GM23338 (cell line): ENCODE data around the gene LCP2. TPM values are rescaled to one million over a fixed set of nuclear protein-coding genes. Genes with fewer than 3 reads are reported as not detected.

Experiments used
- ATAC-seq: fragments of 200-7000 bp; cut with Tn5 transposase; 3 replicates; pipeline ENCODE4 v1.9.1; 2020
- DNase-seq: peaks from one replicate; pipeline ENCODE4 v3.0.0-alpha.2; 2015; ENCODE audit warnings: low spot score
- H2AFZ ChIP-seq: fragments of 200-600 bp; sonication (generic); 2 replicates; pipeline ENCODE4 v1.8.0; 2016; ENCODE audit warnings: antibody characterized with exemption, mild to moderate bottlenecking, moderate library complexity
- H3F3A ChIP-seq: fragments of 200-600 bp; sonication (generic); replicated peaks from 2 replicates; pipeline ENCODE4 v1.8.0; 2017; ENCODE audit warnings: antibody characterized with exemption, mixed run types, low read depth
- H3K27ac ChIP-seq: fragments of 200-600 bp; sonication (generic); 2 replicates; pipeline ENCODE4 v1.6.1; 2016; ENCODE audit warnings: low read depth
- H3K27me3 ChIP-seq: fragments of 200-600 bp; sonication (generic); 2 replicates; pipeline ENCODE4 v1.8.0; 2016; ENCODE audit warnings: mild to moderate bottlenecking, mixed run types, moderate library complexity; ENCODE audit not compliant: insufficient read depth
- H3K36me3 ChIP-seq: fragments of 200-600 bp; sonication (generic); 2 replicates; pipeline ENCODE4 v1.8.0; 2016; ENCODE audit warnings: mild to moderate bottlenecking; ENCODE audit not compliant: insufficient read depth
- H3K4me1 ChIP-seq: fragments of 200-600 bp; sonication (generic); 2 replicates; pipeline ENCODE4 v1.8.0; 2016; ENCODE audit warnings: mild to moderate bottlenecking, moderate library complexity; ENCODE audit not compliant: insufficient read depth
- H3K4me2 ChIP-seq: fragments of 200-600 bp; sonication (generic); 2 replicates; pipeline ENCODE4 v1.7.1; 2017; ENCODE audit warnings: mixed run types
- H3K4me3 ChIP-seq: fragments of 200-600 bp; sonication (generic); 2 replicates; pipeline ENCODE4 v1.6.1; 2016; ENCODE audit warnings: mixed run types
- H3K79me2 ChIP-seq: fragments of 200-600 bp; sonication (generic); replicated peaks from 2 replicates; pipeline ENCODE4 v1.8.0; 2017; ENCODE audit warnings: mild to moderate bottlenecking; ENCODE audit not compliant: insufficient read depth
- H3K9me2 ChIP-seq: fragments of 200-600 bp; sonication (generic); 2 replicates; pipeline ENCODE4 v1.8.0; 2017; ENCODE audit not compliant: insufficient read depth
- H4K20me1 ChIP-seq: fragments of 200-600 bp; sonication (generic); replicated peaks from 2 replicates; pipeline ENCODE4 v1.8.0; 2017; ENCODE audit warnings: mild to moderate bottlenecking; ENCODE audit not compliant: insufficient read depth
- H3K27ac Mint-ChIP-seq: 2 replicates; pipeline ENCODE4 v1.8.0; 2020; ENCODE audit warnings: inconsistent platforms, mild to moderate bottlenecking, moderate library complexity, mixed read lengths
- H3K27me3 Mint-ChIP-seq: 3 replicates; pipeline ENCODE4 v1.8.0; 2022; ENCODE audit warnings: low read depth, mild to moderate bottlenecking, moderate library complexity, mixed read lengths, inconsistent platforms; ENCODE audit not compliant: insufficient read depth, poor library complexity
- H3K36me3 Mint-ChIP-seq: 3 replicates; pipeline ENCODE4 v1.8.0; 2021; ENCODE audit warnings: low read depth, mild to moderate bottlenecking, inconsistent platforms, moderate library complexity, mixed read lengths
- H3K4me1 Mint-ChIP-seq: 3 replicates; pipeline ENCODE4 v1.8.0; 2020; ENCODE audit warnings: mild to moderate bottlenecking, inconsistent platforms, mixed read lengths
- H3K4me3 Mint-ChIP-seq: 3 replicates; pipeline ENCODE4 v1.8.0; 2021; ENCODE audit warnings: moderate library complexity, mild to moderate bottlenecking, inconsistent platforms, mixed read lengths
- H3K9me3 Mint-ChIP-seq: 3 replicates; pipeline ENCODE4 v1.8.0; 2020; ENCODE audit warnings: moderate library complexity, mild to moderate bottlenecking, inconsistent platforms, mixed read lengths
- CREB1 ChIP-seq: fragments of 250-450 bp; sonication (Bioruptor Pico); IDR thresholded peaks from 2 replicates; pipeline ENCODE4 v1.5.0; 2020; ENCODE audit warnings: low read depth, mild to moderate bottlenecking, moderate library complexity
- EZH2 ChIP-seq: fragments of 200-600 bp; sonication (generic); IDR thresholded peaks from one replicate; pipeline ENCODE4 v1.8.0; 2017; ENCODE audit warnings: antibody characterized with exemption, mild to moderate bottlenecking, low read depth; ENCODE audit not compliant: unreplicated experiment
- EZH2phosphoT487 ChIP-seq: fragments of 200-600 bp; sonication (generic); IDR thresholded peaks from one replicate; pipeline ENCODE4 v1.8.1; 2018; ENCODE audit warnings: antibody characterized with exemption; ENCODE audit not compliant: unreplicated experiment
- JUNB ChIP-seq: IDR thresholded peaks from one replicate; pipeline ENCODE4 v1.6.1; 2016; ENCODE audit warnings: antibody characterized with exemption; ENCODE audit not compliant: unreplicated experiment
- NANOG ChIP-seq: IDR thresholded peaks from 2 replicates; pipeline ENCODE4 v1.6.1; 2016; ENCODE audit warnings: antibody characterized with exemption, borderline replicate concordance
- REST ChIP-seq: IDR thresholded peaks from one replicate; pipeline ENCODE4 v1.6.1; 2018; ENCODE audit warnings: antibody characterized with exemption; ENCODE audit not compliant: unreplicated experiment
- STAT1 ChIP-seq: IDR thresholded peaks from one replicate; pipeline ENCODE4 v1.6.1; 2016; ENCODE audit warnings: antibody characterized with exemption; ENCODE audit not compliant: unreplicated experiment
- ZNF114 ChIP-seq: fragments of 250-450 bp; sonication (Bioruptor Pico); IDR thresholded peaks from 2 replicates; pipeline ENCODE4 v1.5.0; 2020; ENCODE audit warnings: mild to moderate bottlenecking, moderate library complexity
- ZNF331 ChIP-seq: fragments of 250-450 bp; sonication (Bioruptor Pico); IDR thresholded peaks from 2 replicates; pipeline ENCODE4 v1.5.0; 2020; ENCODE audit warnings: low read depth, mild to moderate bottlenecking, moderate library complexity
- polyA plus RNA-seq: library from polyadenylated mRNA; unstranded; fragments of >200 nt; fragmentation: Nextera tagmentation; extraction: Ambion mirVana; gene quantifications from 2 replicates; pipeline ENCODE4 v1.2.1, GENCODE V29; 2016
- total RNA-seq: library from RNA; depleted of rRNA; stranded (reverse); fragments of >200 nt; shearing (Covaris generic); gene quantifications from 2 replicates; pipeline ENCODE4 v1.2.3, GENCODE V29; 2014
- TF ChIP-seq, protein P1 (sequence below): fragments of 250-450 bp; sonication (Bioruptor Pico); IDR thresholded peaks from 2 replicates; pipeline ENCODE4 v1.5.0; 2020; ENCODE audit warnings: mild to moderate bottlenecking, moderate library complexity
- TF ChIP-seq, protein P2 (sequence below), 2 experiments: fragments of 200-600 bp in 1 of 2; sonication (generic) in 1 of 2; conservative IDR thresholded peaks; 2 replicates each; pipeline versions ENCODE4 v1.5.1 to v1.6.1; 2016 to 2017; ENCODE audit warnings: antibody characterized with exemption in 2 of 2, low read depth in 2 of 2, mild to moderate bottlenecking in 2 of 2, moderate library complexity in 1 of 2
- TF ChIP-seq, protein P3 (sequence below): IDR thresholded peaks from 2 replicates; pipeline ENCODE4 v1.6.1; 2016; ENCODE audit warnings: antibody characterized with exemption

Gene LCP2
- total and polyA plus RNA-seq, 2 experiments from 2014 or later: 0.26 to 0.38 TPM

GRCh38 chr5:170278611-170279458, 18.7 kb downstream of the LCP2 start:
- ATAC-seq (peak; percentile 25), DNase-seq (peak; percentile 28)
- Histone ChIP-seq H3K79me2 (no peaks in the 10 kb centered on the region), H3K9me2 (no peaks in the 10 kb centered on the region; the same call in 1 of the 2 replicates), H3K27ac (peak overlapping the region; percentile 72), H3K4me3 (no peak overlapping the region), H3K4me1 (peaks cover 34% of the 10 kb centered on the region), H4K20me1 (no peaks in the 10 kb centered on the region), H2AFZ (no peak overlapping the region), H3K4me2 (peak overlapping the region; percentile 69), H3K27me3 (no peaks in the 10 kb centered on the region), H3K36me3 (no peaks in the 10 kb centered on the region), H3F3A (no peaks in the 10 kb centered on the region)
- Mint-ChIP-seq H3K27ac (no peak overlapping the region), H3K4me3 (no peak overlapping the region), H3K9me3 (peaks cover 10% of the 10 kb centered on the region), H3K4me1 (peaks cover 43% of the 10 kb centered on the region), H3K27me3 (peaks cover 21% of the 10 kb centered on the region), H3K36me3 (peaks cover 6% of the 10 kb centered on the region; the same call in 2 of the 3 replicates)
- TF ChIP-seq REST (no peak), EZH2 (no peak), ZNF331 (CRISPR knock-in tag) (no peak), CREB1 (CRISPR knock-in tag) (no peak), ZNF114 (CRISPR knock-in tag) (no peak), STAT1 (no peak), NANOG (no peak), JUNB (no peak), EZH2phosphoT487 (no peak)
- TF ChIP-seq, protein P1, sequence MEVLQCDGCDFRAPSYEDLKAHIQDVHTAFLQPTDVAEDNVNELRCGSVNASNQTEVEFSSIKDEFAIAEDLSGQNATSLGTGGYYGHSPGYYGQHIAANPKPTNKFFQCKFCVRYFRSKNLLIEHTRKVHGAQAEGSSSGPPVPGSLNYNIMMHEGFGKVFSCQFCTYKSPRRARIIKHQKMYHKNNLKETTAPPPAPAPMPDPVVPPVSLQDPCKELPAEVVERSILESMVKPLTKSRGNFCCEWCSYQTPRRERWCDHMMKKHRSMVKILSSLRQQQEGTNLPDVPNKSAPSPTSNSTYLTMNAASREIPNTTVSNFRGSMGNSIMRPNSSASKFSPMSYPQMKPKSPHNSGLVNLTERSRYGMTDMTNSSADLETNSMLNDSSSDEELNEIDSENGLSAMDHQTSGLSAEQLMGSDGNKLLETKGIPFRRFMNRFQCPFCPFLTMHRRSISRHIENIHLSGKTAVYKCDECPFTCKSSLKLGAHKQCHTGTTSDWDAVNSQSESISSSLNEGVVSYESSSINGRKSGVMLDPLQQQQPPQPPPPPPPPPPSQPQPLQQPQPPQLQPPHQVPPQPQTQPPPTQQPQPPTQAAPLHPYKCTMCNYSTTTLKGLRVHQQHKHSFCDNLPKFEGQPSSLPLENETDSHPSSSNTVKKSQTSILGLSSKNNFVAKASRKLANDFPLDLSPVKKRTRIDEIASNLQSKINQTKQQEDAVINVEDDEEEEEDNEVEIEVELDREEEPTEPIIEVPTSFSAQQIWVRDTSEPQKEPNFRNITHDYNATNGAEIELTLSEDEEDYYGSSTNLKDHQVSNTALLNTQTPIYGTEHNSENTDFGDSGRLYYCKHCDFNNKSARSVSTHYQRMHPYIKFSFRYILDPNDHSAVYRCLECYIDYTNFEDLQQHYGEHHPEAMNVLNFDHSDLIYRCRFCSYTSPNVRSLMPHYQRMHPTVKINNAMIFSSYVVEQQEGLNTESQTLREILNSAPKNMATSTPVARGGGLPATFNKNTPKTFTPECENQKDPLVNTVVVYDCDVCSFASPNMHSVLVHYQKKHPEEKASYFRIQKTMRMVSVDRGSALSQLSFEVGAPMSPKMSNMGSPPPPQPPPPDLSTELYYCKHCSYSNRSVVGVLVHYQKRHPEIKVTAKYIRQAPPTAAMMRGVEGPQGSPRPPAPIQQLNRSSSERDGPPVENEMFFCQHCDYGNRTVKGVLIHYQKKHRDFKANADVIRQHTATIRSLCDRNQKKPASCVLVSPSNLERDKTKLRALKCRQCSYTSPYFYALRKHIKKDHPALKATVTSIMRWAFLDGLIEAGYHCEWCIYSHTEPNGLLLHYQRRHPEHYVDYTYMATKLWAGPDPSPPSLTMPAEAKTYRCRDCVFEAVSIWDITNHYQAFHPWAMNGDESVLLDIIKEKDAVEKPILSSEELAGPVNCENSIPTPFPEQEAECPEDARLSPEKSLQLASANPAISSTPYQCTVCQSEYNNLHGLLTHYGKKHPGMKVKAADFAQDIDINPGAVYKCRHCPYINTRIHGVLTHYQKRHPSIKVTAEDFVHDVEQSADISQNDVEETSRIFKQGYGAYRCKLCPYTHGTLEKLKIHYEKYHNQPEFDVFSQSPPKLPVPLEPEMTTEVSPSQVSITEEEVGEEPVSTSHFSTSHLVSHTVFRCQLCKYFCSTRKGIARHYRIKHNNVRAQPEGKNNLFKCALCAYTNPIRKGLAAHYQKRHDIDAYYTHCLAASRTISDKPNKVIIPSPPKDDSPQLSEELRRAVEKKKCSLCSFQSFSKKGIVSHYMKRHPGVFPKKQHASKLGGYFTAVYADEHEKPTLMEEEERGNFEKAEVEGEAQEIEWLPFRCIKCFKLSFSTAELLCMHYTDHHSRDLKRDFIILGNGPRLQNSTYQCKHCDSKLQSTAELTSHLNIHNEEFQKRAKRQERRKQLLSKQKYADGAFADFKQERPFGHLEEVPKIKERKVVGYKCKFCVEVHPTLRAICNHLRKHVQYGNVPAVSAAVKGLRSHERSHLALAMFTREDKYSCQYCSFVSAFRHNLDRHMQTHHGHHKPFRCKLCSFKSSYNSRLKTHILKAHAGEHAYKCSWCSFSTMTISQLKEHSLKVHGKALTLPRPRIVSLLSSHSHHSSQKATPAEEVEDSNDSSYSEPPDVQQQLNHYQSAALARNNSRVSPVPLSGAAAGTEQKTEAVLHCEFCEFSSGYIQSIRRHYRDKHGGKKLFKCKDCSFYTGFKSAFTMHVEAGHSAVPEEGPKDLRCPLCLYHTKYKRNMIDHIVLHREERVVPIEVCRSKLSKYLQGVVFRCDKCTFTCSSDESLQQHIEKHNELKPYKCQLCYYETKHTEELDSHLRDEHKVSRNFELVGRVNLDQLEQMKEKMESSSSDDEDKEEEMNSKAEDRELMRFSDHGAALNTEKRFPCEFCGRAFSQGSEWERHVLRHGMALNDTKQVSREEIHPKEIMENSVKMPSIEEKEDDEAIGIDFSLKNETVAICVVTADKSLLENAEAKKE: no peak
- TF ChIP-seq, protein P2, sequence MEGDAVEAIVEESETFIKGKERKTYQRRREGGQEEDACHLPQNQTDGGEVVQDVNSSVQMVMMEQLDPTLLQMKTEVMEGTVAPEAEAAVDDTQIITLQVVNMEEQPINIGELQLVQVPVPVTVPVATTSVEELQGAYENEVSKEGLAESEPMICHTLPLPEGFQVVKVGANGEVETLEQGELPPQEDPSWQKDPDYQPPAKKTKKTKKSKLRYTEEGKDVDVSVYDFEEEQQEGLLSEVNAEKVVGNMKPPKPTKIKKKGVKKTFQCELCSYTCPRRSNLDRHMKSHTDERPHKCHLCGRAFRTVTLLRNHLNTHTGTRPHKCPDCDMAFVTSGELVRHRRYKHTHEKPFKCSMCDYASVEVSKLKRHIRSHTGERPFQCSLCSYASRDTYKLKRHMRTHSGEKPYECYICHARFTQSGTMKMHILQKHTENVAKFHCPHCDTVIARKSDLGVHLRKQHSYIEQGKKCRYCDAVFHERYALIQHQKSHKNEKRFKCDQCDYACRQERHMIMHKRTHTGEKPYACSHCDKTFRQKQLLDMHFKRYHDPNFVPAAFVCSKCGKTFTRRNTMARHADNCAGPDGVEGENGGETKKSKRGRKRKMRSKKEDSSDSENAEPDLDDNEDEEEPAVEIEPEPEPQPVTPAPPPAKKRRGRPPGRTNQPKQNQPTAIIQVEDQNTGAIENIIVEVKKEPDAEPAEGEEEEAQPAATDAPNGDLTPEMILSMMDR (conservative IDR thresholded peaks at IDR 0.05; ENCODE audit: low read depth in 2 of 2): no peak
- TF ChIP-seq, protein P3, sequence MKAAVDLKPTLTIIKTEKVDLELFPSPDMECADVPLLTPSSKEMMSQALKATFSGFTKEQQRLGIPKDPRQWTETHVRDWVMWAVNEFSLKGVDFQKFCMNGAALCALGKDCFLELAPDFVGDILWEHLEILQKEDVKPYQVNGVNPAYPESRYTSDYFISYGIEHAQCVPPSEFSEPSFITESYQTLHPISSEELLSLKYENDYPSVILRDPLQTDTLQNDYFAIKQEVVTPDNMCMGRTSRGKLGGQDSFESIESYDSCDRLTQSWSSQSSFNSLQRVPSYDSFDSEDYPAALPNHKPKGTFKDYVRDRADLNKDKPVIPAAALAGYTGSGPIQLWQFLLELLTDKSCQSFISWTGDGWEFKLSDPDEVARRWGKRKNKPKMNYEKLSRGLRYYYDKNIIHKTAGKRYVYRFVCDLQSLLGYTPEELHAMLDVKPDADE: no peak
